ENCODE results near the gene ZNF423.

Gene ZNF423

DNA sequence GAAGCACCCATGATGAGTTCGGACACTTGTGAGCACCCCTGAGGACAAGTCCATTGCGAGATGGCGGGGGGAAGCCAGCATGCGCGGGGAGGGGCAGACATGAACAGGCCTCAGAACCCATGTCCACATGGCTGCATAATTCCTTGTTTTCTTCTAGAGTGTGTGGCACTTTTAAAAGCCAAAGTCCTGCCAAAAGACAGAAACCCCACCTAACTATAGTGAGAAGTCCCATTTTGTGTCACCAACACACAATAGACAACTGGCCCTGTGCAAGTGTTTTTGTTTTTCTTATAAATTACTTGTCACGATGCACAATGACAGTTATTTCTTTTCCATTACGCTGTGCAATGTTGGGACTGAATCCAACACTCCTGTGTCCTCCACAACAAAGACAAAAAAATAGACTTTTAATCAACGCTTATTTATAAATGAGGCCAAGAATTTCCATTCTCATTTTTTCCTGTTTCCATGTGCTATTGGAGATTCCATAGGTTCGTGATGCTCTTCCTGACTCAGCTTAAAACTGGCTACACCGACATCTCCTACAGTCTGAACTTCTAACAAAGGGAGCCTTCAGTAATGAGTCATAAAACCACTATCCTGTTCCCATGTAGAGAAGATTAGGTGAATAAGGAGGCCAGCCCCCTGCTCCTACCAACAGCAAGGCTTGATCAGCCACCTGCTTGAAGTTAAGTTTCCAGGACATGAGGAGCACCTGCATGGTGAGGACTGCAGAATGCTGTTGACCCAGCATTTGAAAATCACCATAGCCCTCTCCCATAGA is 98.9 kb downstream of the ZNF423 start:
- no peak overlapping the region for H2AFZ ChIP-seq (ENCODE audit: low read length)
- H3F3A ChIP-seq (ENCODE audit: insufficient read depth, low read length), result no peaks in the 10 kb centered on the region
- no peak overlapping the region for H3K4me3 ChIP-seq (ENCODE audit: low read length)
- TF ChIP-seq EZH2phosphoT487 (IDR thresholded peaks at IDR 0.05; ENCODE audit: low read length) (no peak), EZH2 (optimal IDR thresholded peaks at IDR 0.05; ENCODE audit: low read depth, low read length) (no peak)
- TF ChIP-seq, protein P1, sequence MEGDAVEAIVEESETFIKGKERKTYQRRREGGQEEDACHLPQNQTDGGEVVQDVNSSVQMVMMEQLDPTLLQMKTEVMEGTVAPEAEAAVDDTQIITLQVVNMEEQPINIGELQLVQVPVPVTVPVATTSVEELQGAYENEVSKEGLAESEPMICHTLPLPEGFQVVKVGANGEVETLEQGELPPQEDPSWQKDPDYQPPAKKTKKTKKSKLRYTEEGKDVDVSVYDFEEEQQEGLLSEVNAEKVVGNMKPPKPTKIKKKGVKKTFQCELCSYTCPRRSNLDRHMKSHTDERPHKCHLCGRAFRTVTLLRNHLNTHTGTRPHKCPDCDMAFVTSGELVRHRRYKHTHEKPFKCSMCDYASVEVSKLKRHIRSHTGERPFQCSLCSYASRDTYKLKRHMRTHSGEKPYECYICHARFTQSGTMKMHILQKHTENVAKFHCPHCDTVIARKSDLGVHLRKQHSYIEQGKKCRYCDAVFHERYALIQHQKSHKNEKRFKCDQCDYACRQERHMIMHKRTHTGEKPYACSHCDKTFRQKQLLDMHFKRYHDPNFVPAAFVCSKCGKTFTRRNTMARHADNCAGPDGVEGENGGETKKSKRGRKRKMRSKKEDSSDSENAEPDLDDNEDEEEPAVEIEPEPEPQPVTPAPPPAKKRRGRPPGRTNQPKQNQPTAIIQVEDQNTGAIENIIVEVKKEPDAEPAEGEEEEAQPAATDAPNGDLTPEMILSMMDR (IDR thresholded peaks at IDR 0.05; ENCODE audit: low read length), result no peak
- H3K27me3 ChIP-seq (replicated peaks; ENCODE audit: insufficient read depth, low read length), result peaks cover 24% of the 10 kb centered on the region
- DNase-seq, result no peak
- H3K27ac ChIP-seq (ENCODE audit: low read length), result no peak overlapping the region
- H3K4me1 ChIP-seq (ENCODE audit: low read length), result no peaks in the 10 kb centered on the region
- H3K79me2 ChIP-seq (ENCODE audit: low read length), result no peaks in the 10 kb centered on the region
- H4K20me1 ChIP-seq (ENCODE audit: insufficient read depth, low read length), result no peaks in the 10 kb centered on the region
- H3K9ac ChIP-seq (ENCODE audit: low read length), result no peak overlapping the region
- H3K9me3 ChIP-seq (replicated peaks; ENCODE audit: insufficient read depth, low read length), result no peaks in the 10 kb centered on the region
- H3K9me2 ChIP-seq (replicated peaks; ENCODE audit: insufficient read depth, low read length), result no peaks in the 10 kb centered on the region
- H3K4me2 ChIP-seq (ENCODE audit: low read depth, low read length), result no peak overlapping the region
- H3K36me3 ChIP-seq (replicated peaks; ENCODE audit: insufficient read depth, low read length), result no peaks in the 10 kb centered on the region

DNA sequence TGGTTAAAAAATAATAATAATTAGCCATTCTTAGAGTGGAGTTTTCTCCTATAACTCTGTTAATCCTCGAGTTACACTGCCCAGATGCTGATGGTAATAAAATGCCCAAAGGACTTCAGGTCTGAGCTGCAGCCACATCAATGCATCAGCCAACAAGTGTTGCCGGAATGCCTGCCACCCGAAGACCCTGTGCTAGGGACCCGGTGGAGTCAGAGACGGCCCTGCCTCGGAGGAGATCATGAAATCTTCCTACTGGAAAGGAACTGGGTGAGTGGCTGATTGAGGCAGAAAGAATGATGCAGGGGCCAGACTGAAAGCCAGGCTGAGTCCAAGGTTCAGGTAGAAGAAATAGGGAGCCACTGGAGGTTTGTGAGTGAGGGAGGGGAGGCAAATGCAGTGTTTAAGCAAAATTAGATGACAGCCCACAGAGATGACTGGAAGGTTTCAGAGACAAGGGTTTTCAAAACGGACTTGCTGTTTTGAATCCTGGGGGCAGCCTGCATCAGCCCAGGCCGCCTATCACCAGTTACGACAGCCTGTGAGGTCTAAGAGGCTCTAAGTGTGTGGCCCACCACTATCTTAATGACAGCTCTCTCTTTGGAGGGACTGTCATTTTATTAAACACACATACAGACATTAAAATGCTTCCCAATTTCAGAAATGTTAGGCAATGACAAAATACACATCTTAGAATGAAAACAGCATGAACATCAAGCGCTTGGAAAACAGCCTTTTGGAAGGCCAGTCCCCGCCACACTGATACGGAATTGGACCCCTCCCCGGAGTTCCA is 100.0 kb downstream of the ZNF423 start:
- no peak overlapping the region for H2AFZ ChIP-seq (ENCODE audit: low read length)
- H3K9me2 ChIP-seq (replicated peaks; ENCODE audit: insufficient read depth, low read length), result no peaks in the 10 kb centered on the region
- H3K27me3 ChIP-seq (replicated peaks; ENCODE audit: insufficient read depth, low read length), result peaks cover 33% of the 10 kb centered on the region
- H3K9me3 ChIP-seq (replicated peaks; ENCODE audit: insufficient read depth, low read length), result no peaks in the 10 kb centered on the region
- no peaks in the 10 kb centered on the region for H3K36me3 ChIP-seq (replicated peaks; ENCODE audit: insufficient read depth, low read length)
- no peaks in the 10 kb centered on the region for H3F3A ChIP-seq (ENCODE audit: insufficient read depth, low read length)
- H3K4me1 ChIP-seq (ENCODE audit: low read length), result no peaks in the 10 kb centered on the region
- H3K27ac ChIP-seq (ENCODE audit: low read length), result no peak overlapping the region
- no peak overlapping the region for H3K9ac ChIP-seq (ENCODE audit: low read length)
- TF ChIP-seq, protein P1 (IDR thresholded peaks at IDR 0.05; ENCODE audit: low read length), result no peak
- no peak for TF ChIP-seq EZH2phosphoT487 (IDR thresholded peaks at IDR 0.05; ENCODE audit: low read length)
- no peak for TF ChIP-seq EZH2 (optimal IDR thresholded peaks at IDR 0.05; ENCODE audit: low read depth, low read length)
- no peak overlapping the region for H3K4me3 ChIP-seq (ENCODE audit: low read length)
- no peak for DNase-seq
- no peaks in the 10 kb centered on the region for H4K20me1 ChIP-seq (ENCODE audit: insufficient read depth, low read length)
- H3K4me2 ChIP-seq (ENCODE audit: low read depth, low read length), result no peak overlapping the region
- H3K79me2 ChIP-seq (ENCODE audit: low read length), result no peaks in the 10 kb centered on the region

DNA sequence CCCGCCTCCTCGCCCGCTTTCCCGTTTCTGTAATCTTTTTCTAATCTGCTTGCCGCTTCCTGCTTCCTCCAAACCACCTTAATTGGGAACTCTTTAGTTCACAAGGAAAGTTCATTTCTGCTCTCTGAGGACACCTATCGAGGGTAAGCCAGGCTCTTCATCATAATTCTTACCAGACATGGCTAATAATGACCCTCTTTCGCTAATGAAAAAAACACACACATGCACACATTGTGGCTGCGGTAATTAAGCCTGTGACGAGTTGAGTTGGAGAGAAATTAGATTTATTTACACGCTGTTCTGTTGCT is 100.6 kb downstream of the ZNF423 start:
- no peaks in the 10 kb centered on the region for H3K36me3 ChIP-seq (replicated peaks; ENCODE audit: insufficient read depth, low read length)
- H3K4me2 ChIP-seq (ENCODE audit: low read depth, low read length), result peak overlapping the region; percentile 22; the same call in 1 of the 2 replicates
- H3F3A ChIP-seq (ENCODE audit: insufficient read depth, low read length), result no peaks in the 10 kb centered on the region
- H3K27ac ChIP-seq (ENCODE audit: low read length), result no peak overlapping the region
- TF ChIP-seq EZH2 (optimal IDR thresholded peaks at IDR 0.05; ENCODE audit: low read depth, low read length), result no peak
- TF ChIP-seq, protein P1 (IDR thresholded peaks at IDR 0.05; ENCODE audit: low read length), result peak; percentile 28
- H4K20me1 ChIP-seq (ENCODE audit: insufficient read depth, low read length), result no peaks in the 10 kb centered on the region
- H3K4me1 ChIP-seq (ENCODE audit: low read length), result no peaks in the 10 kb centered on the region
- H3K27me3 ChIP-seq (replicated peaks; ENCODE audit: insufficient read depth, low read length), result peaks cover 39% of the 10 kb centered on the region
- peak; percentile 18 for DNase-seq
- H3K9ac ChIP-seq (ENCODE audit: low read length), result no peak overlapping the region
- H3K9me3 ChIP-seq (replicated peaks; ENCODE audit: insufficient read depth, low read length), result no peaks in the 10 kb centered on the region
- H3K79me2 ChIP-seq (ENCODE audit: low read length), result no peaks in the 10 kb centered on the region
- no peaks in the 10 kb centered on the region for H3K9me2 ChIP-seq (replicated peaks; ENCODE audit: insufficient read depth, low read length)
- no peak overlapping the region for H3K4me3 ChIP-seq (ENCODE audit: low read length)
- H2AFZ ChIP-seq (ENCODE audit: low read length), result no peak overlapping the region; the same call in 1 of the 2 replicates

Data from MM.1S (cell line).